ENCODE measurements around the gene PYCR2. TPM values are rescaled to one million over a fixed set of nuclear protein-coding genes. Genes with fewer than 3 reads are reported as not detected.

The PYCR2 gene
- total RNA-seq, 1 donor from 2014 or later: 64.0 TPM

GRCh38 chr1:225873281-225873850 is 50.7 kb downstream of the PYCR2 start:
- no peak for TF ChIP-seq CTCF (IDR thresholded peaks at IDR 0.05; ENCODE audit: borderline replicate concordance)
- intact Hi-C loops (cut with micrococcal nuclease): no loop called here
- DNase-seq: no peak

GRCh38 chr1:225872075-225872430 is 52.0 kb downstream of the PYCR2 start:
- Histone ChIP-seq H3K27ac (replicated peaks) (no peak overlapping the region), H3K36me3 (peaks cover 94% of the 10 kb centered on the region), H3K4me1 (peaks cover 18% of the 10 kb centered on the region), H3K4me3 (no peak overlapping the region), H3K27me3 (ENCODE audit: low read depth) (no peaks in the 10 kb centered on the region), H3K9me3 (replicated peaks) (no peaks in the 10 kb centered on the region)
- TF ChIP-seq CTCF (IDR thresholded peaks at IDR 0.05; ENCODE audit: borderline replicate concordance): no peak
- DNase-seq: no peak
- intact Hi-C loops (cut with micrococcal nuclease): no loop called here

More at GRCh38 chr1:225873281-225873850, 50.7 kb downstream of the PYCR2 start:
- Histone ChIP-seq H3K27ac (replicated peaks) (no peak overlapping the region), H3K4me3 (no peak overlapping the region), H3K27me3 (ENCODE audit: low read depth) (no peaks in the 10 kb centered on the region), H3K9me3 (replicated peaks) (no peaks in the 10 kb centered on the region), H3K4me1 (peaks cover 32% of the 10 kb centered on the region), H3K36me3 (peaks cover 81% of the 10 kb centered on the region)

- H3K27me3 ChIP-seq (ENCODE audit: low read depth): no peaks in the 10 kb centered on the region
- no peak for DNase-seq
- H3K36me3 ChIP-seq: peaks cover 95% of the 10 kb centered on the region
- H3K4me1 ChIP-seq: peaks cover 14% of the 10 kb centered on the region
- intact Hi-C loops (cut with micrococcal nuclease): no loop called here
- no peak for TF ChIP-seq CTCF (IDR thresholded peaks at IDR 0.05; ENCODE audit: borderline replicate concordance)
- H3K27ac ChIP-seq (replicated peaks): no peak overlapping the region
- no peaks in the 10 kb centered on the region for H3K9me3 ChIP-seq (replicated peaks)
- H3K4me3 ChIP-seq: no peak overlapping the region
These were observed 52.5 kb downstream of the PYCR2 start for GRCh38 chr1:225871359-225872074.

GRCh38 chr1:225870911-225871310 is 53.1 kb downstream of the PYCR2 start:
- H3K4me1 ChIP-seq: peaks cover 9% of the 10 kb centered on the region
- H3K27ac ChIP-seq (replicated peaks): no peak overlapping the region
- no peaks in the 10 kb centered on the region for H3K9me3 ChIP-seq (replicated peaks)
- intact Hi-C loops (cut with micrococcal nuclease): no loop called here
- H3K4me3 ChIP-seq: no peak overlapping the region
- DNase-seq: no peak
- H3K36me3 ChIP-seq: peaks cover 95% of the 10 kb centered on the region
- TF ChIP-seq CTCF (IDR thresholded peaks at IDR 0.05; ENCODE audit: borderline replicate concordance): no peak
- H3K27me3 ChIP-seq (ENCODE audit: low read depth): no peaks in the 10 kb centered on the region

Small RNA genes lying within 50 kb of the gene (microRNA-seq; reads per million reads assigned to microRNA genes)
- gene MIR6741: not detected

Other genes with a start within 250 kb of the PYCR2 start
- gene SRP9, start 146.4 kb downstream of the PYCR2 start, total RNA-seq: 205 TPM
- gene EPHX1, start 114.1 kb downstream of the PYCR2 start, total RNA-seq: 49.7 TPM
- 30.4 TPM for gene TMEM63A, start 41.9 kb downstream of the PYCR2 start, total RNA-seq
- 0.55 TPM for gene LEFTY1, start 35.1 kb downstream of the PYCR2 start, total RNA-seq
- gene LEFTY2, start 17.0 kb upstream of the PYCR2 start, total RNA-seq: 0.69 TPM
- gene SDE2, start 75.1 kb upstream of the PYCR2 start, total RNA-seq: 11.3 TPM
- 324 TPM for gene H3-3A, start 138.5 kb upstream of the PYCR2 start, total RNA-seq